Caco-2 (cell line): ENCODE measurements around the gene ZMAT5. TPM values are rescaled to one million over a fixed set of nuclear protein-coding genes. Genes with fewer than 3 reads are reported as not detected.

ENCODE experiments used
- BruUV-seq: library from RNA; stranded (reverse); fragments of 400-500 nt; replicated peaks from 2 replicates; lab custom pipeline; 2021; lab: Mats Ljungman, UMichigan
- CTCF ChIA-PET: fragments of 300-600 bp; sonication (Branson Sonifier 250); formaldehyde crosslinking; loops from one replicate; lab custom pipeline; 2022; ENCODE audit warnings: antibody characterized with exemption; lab: Charles Lee
- POLR2A ChIA-PET: fragments of 300-600 bp; sonication (Branson Sonifier 250); formaldehyde crosslinking; loops from one replicate; lab custom pipeline; 2022; ENCODE audit warnings: antibody characterized with exemption; lab: Charles Lee
- DNase-seq, 2 experiments: peaks; one replicate each; pipeline versions ENCODE4 v3.0.0 to v3.0.0-alpha.2; 2020 to 2022
- H3K27me3 ChIP-seq: replicated peaks from 2 replicates; pipeline ENCODE4 v1.6.0; 2011; ENCODE audit warnings: low read length; ENCODE audit not compliant: control insufficient read depth, insufficient read depth
- H3K36me3 ChIP-seq: 2 replicates; pipeline ENCODE4 v1.5.1; 2011; ENCODE audit warnings: low read length; ENCODE audit not compliant: control insufficient read depth, insufficient read depth
- H3K4me1 ChIP-seq: fragments of 250-450 bp; sonication (Bioruptor Pico); 2 replicates; pipeline ENCODE4 v1.5.1; 2020; ENCODE audit warnings: mild to moderate bottlenecking
- H3K4me3 ChIP-seq: 2 replicates; pipeline ENCODE4 v1.5.1; 2011; ENCODE audit warnings: low read depth, mild to moderate bottlenecking, control low read depth, low read length
- H3K9me3 ChIP-seq: fragments of 250-450 bp; sonication (Bioruptor Pico); 2 replicates; pipeline ENCODE4 v1.5.1; 2020; ENCODE audit warnings: mild to moderate bottlenecking, moderate library complexity
- H3K27ac Mint-ChIP-seq: one replicate; pipeline ENCODE4 v1.8.0; 2022; ENCODE audit warnings: mixed read lengths; ENCODE audit not compliant: unreplicated experiment
- H3K27me3 Mint-ChIP-seq: one replicate; pipeline ENCODE4 v1.8.0; 2022; ENCODE audit warnings: mixed read lengths; ENCODE audit not compliant: insufficient read depth, unreplicated experiment
- H3K36me3 Mint-ChIP-seq: one replicate; pipeline ENCODE4 v1.8.0; 2022; ENCODE audit warnings: mild to moderate bottlenecking, mixed read lengths; ENCODE audit not compliant: insufficient read depth, unreplicated experiment
- H3K4me1 Mint-ChIP-seq: one replicate; pipeline ENCODE4 v1.8.0; 2022; ENCODE audit warnings: low read depth, mixed read lengths; ENCODE audit not compliant: unreplicated experiment
- H3K4me3 Mint-ChIP-seq: one replicate; pipeline ENCODE4 v1.8.0; 2022; ENCODE audit warnings: mild to moderate bottlenecking, moderate library complexity, mixed read lengths; ENCODE audit not compliant: unreplicated experiment
- H3K9me3 Mint-ChIP-seq: one replicate; pipeline ENCODE4 v1.8.0; 2022; ENCODE audit warnings: mixed read lengths; ENCODE audit not compliant: unreplicated experiment
- CTCF ChIP-seq, 2 experiments: fragments of 200-600 bp in 1 of 2; IDR thresholded peaks; 1 replicate in 1 of 2; 2 replicates in 1 of 2; pipeline versions ENCODE4 v1.5.1 to v1.8.0; 2011 to 2022; ENCODE audit warnings: antibody characterized with exemption in 1 of 2, control low read depth in 1 of 2, inconsistent platforms in 1 of 2, low read depth in 1 of 2, low read length in 1 of 2, mild to moderate bottlenecking in 1 of 2, moderate library complexity in 1 of 2; ENCODE audit not compliant: insufficient read depth in 1 of 2, severe bottlenecking in 1 of 2, unreplicated experiment in 1 of 2
- intact Hi-C: fragments of 100-400 bp; cut with micrococcal nuclease; formaldehyde crosslinking; loops from one replicate; pipeline ENCODE4 v1.10.0; 2022; ENCODE audit not compliant: unreplicated experiment
- total RNA-seq: library from RNA; stranded (reverse); gene quantifications from 2 replicates; pipeline ENCODE4 v1.2.3, GENCODE V29; 2022

ZMAT5 gene
- total RNA-seq, 1 experiment from 2014 or later: 19.7 TPM

- DNase-seq: peak in 1 of 2 experiments; percentile 28
- Mint-ChIP-seq H3K9me3 (no peaks in the 10 kb centered on the region), H3K4me3 (no peak overlapping the region), H3K27me3 (no peaks in the 10 kb centered on the region), H3K36me3 (peaks cover 50% of the 10 kb centered on the region), H3K27ac (peak overlapping the region; percentile 83), H3K4me1 (peaks cover 8% of the 10 kb centered on the region)
- no peaks in the 10 kb centered on the region for H3K27me3 ChIP-seq
- POLR2A ChIA-PET: no interaction called here
- BruUV-seq: no TSS peak
- intact Hi-C loops: loop anchor here (5.0 kb wide), 1 partner anchor 34 kb away; the partner anchor contains the start of genes UQCR10 and ZMAT5
- H3K36me3 ChIP-seq: peaks cover 5% of the 10 kb centered on the region
- no peak overlapping the region for H3K4me3 ChIP-seq
- H3K9me3 ChIP-seq: no peaks in the 10 kb centered on the region
- CTCF ChIA-PET: interaction anchor here (0.8 kb wide), 1 partner anchor 275 kb away, joined by 3 read pairs; no protein-coding TSS in a partner anchor
- H3K4me1 ChIP-seq: peaks cover 37% of the 10 kb centered on the region
- TF ChIP-seq CTCF (IDR thresholded peaks at IDR 0.05; ENCODE audit: insufficient read depth in 1 of 2, low read depth in 1 of 2, low read length in 1 of 2, severe bottlenecking in 1 of 2, unreplicated experiment in 1 of 2): no peak
Measured at GRCh38 chr22:29801796-29802195, 35.0 kb upstream of the ZMAT5 start.

- ChIA-PET CTCF (interaction anchor here (0.8 to 0.9 kb wide), 2 partner anchors 82 to 276 kb away, joined by 3 to 6 read pairs; partner anchors contain the start of gene MTMR3), POLR2A (interaction anchor here (0.5 kb wide), 1 partner anchor 19 kb away, joined by 3 read pairs; no protein-coding TSS in a partner anchor)
- no peak for TF ChIP-seq CTCF (IDR thresholded peaks at IDR 0.05; ENCODE audit: insufficient read depth in 1 of 2, low read depth in 1 of 2, low read length in 1 of 2, severe bottlenecking in 1 of 2, unreplicated experiment in 1 of 2)
- H3K9me3 ChIP-seq: no peaks in the 10 kb centered on the region
- H3K36me3 ChIP-seq: peaks cover 3% of the 10 kb centered on the region
- H3K4me3 ChIP-seq: no peak overlapping the region
- H3K4me1 ChIP-seq: peaks cover 37% of the 10 kb centered on the region
- Mint-ChIP-seq H3K27ac (peak overlapping the region; percentile 83), H3K36me3 (peaks cover 45% of the 10 kb centered on the region), H3K27me3 (no peaks in the 10 kb centered on the region), H3K9me3 (no peaks in the 10 kb centered on the region), H3K4me1 (peaks cover 8% of the 10 kb centered on the region), H3K4me3 (peak overlapping the region; percentile 11)
- no TSS peak for BruUV-seq
- H3K27me3 ChIP-seq: no peaks in the 10 kb centered on the region
- peak; percentile 54 to 58 for DNase-seq
- intact Hi-C loops: loop anchor here (5.0 kb wide), 1 partner anchor 34 kb away; the partner anchor contains the start of genes UQCR10 and ZMAT5
Measured at GRCh38 chr22:29801153-29801552, 34.3 kb upstream of the ZMAT5 start.

GRCh38 chr22:29799217-29799680, 32.4 kb upstream of the ZMAT5 start:
- peak overlapping the region; percentile 83 for H3K27ac Mint-ChIP-seq
- no peaks in the 10 kb centered on the region for H3K27me3 Mint-ChIP-seq
- no peaks in the 10 kb centered on the region; the same call in 1 of the 2 replicates for H3K36me3 ChIP-seq
- H3K27me3 ChIP-seq: no peaks in the 10 kb centered on the region
- intact Hi-C loops: no loop called here
- BruUV-seq: no TSS peak
- no peak overlapping the region for H3K4me3 ChIP-seq
- no peaks in the 10 kb centered on the region for H3K9me3 Mint-ChIP-seq
- H3K4me1 Mint-ChIP-seq: peaks cover 8% of the 10 kb centered on the region
- peak; percentile 74 to 75 for DNase-seq
- H3K9me3 ChIP-seq: no peaks in the 10 kb centered on the region
- H3K4me1 ChIP-seq: peaks cover 37% of the 10 kb centered on the region
- ChIA-PET POLR2A (no interaction called here), CTCF (interaction anchor here (0.5 to 0.6 kb wide), 2 partner anchors 25 to 37 kb away, joined by 3 to 4 read pairs; no protein-coding TSS in a partner anchor)
- H3K36me3 Mint-ChIP-seq: peaks cover 48% of the 10 kb centered on the region
- H3K4me3 Mint-ChIP-seq: no peak overlapping the region
- no peak for TF ChIP-seq CTCF (IDR thresholded peaks at IDR 0.05; ENCODE audit: insufficient read depth in 1 of 2, low read depth in 1 of 2, low read length in 1 of 2, severe bottlenecking in 1 of 2, unreplicated experiment in 1 of 2)
